T-helper 1 cell treated with Interleukin-12 subunit alpha and Interleukin-12 subunit beta and Interleukin-4 antibody, amounts not matched to agents 30 ng/mL and 1 ng/mL, for 36 hours (primary cell): ENCODE results near the gene THSD4. TPM values are rescaled to one million over a fixed set of nuclear protein-coding genes. Genes with fewer than 3 reads are reported as not detected.

ENCODE experiments used
- intact Hi-C: fragments of 100-400 bp; cut with micrococcal nuclease; formaldehyde crosslinking; loops from one replicate; pipeline ENCODE4 v1.15.1; 2024
- total RNA-seq: library from RNA; stranded (reverse); gene quantifications from 2 replicates; pipeline ENCODE4 v1.2.3, GENCODE V29; 2022

THSD4 gene
- total RNA-seq, 1 donor from 2014 or later: not detected

- intact Hi-C loops: loop anchor here (2.0 to 10.0 kb wide), 2 partner anchors 282 to 706 kb away; no protein-coding TSS in a partner anchor
Observed at GRCh38 chr15:71448688-71449114, 333.4 kb downstream of the THSD4 start.

- intact Hi-C loops: loop anchor here (2.0 to 10.0 kb wide), 2 partner anchors 281 to 705 kb away; no protein-coding TSS in a partner anchor
Observed at GRCh38 chr15:71449363-71449762, 334.1 kb downstream of the THSD4 start.

- intact Hi-C loops: loop anchor here (2.0 to 10.0 kb wide), 2 partner anchors 281 to 705 kb away; no protein-coding TSS in a partner anchor
Observed at GRCh38 chr15:71449956-71450355, 334.7 kb downstream of the THSD4 start.

- intact Hi-C loops: no loop called here
Observed at GRCh38 chr15:71451130-71451529, 335.9 kb downstream of the THSD4 start.

GRCh38 chr15:71452893-71453292 lies 337.6 kb downstream of the THSD4 start:
- intact Hi-C loops: no loop called here

GRCh38 chr15:71454462-71454996 lies 339.3 kb downstream of the THSD4 start:
- intact Hi-C loops: no loop called here

GRCh38 chr15:71455107-71455506 lies 339.8 kb downstream of the THSD4 start:
- intact Hi-C loops: no loop called here

- intact Hi-C loops: no loop called here
Observed at GRCh38 chr15:71455878-71456277, 340.6 kb downstream of the THSD4 start.

GRCh38 chr15:71456362-71456761 lies 341.1 kb downstream of the THSD4 start:
- intact Hi-C loops: no loop called here

GRCh38 chr15:71456811-71457210 lies 341.5 kb downstream of the THSD4 start:
- intact Hi-C loops: no loop called here

GRCh38 chr15:71458089-71458660 lies 342.9 kb downstream of the THSD4 start:
- intact Hi-C loops: no loop called here

GRCh38 chr15:71461748-71462147 lies 346.5 kb downstream of the THSD4 start:
- intact Hi-C loops: no loop called here

GRCh38 chr15:71462638-71463037 lies 347.4 kb downstream of the THSD4 start:
- intact Hi-C loops: no loop called here

GRCh38 chr15:71463156-71463665 lies 347.9 kb downstream of the THSD4 start:
- intact Hi-C loops: no loop called here

GRCh38 chr15:71465131-71465955 lies 350.1 kb downstream of the THSD4 start:
- intact Hi-C loops: no loop called here

GRCh38 chr15:71468715-71469114 lies 353.4 kb downstream of the THSD4 start:
- intact Hi-C loops: no loop called here

GRCh38 chr15:71469413-71469812 lies 354.1 kb downstream of the THSD4 start:
- intact Hi-C loops: no loop called here

GRCh38 chr15:71471347-71471746 lies 356.1 kb downstream of the THSD4 start:
- intact Hi-C loops: no loop called here

GRCh38 chr15:71472566-71472965 lies 357.3 kb downstream of the THSD4 start:
- intact Hi-C loops: no loop called here

- intact Hi-C loops: no loop called here
Observed at GRCh38 chr15:71473751-71474150, 358.5 kb downstream of the THSD4 start.

- intact Hi-C loops: no loop called here
Observed at GRCh38 chr15:71476823-71477222, 361.6 kb downstream of the THSD4 start.

- intact Hi-C loops: no loop called here
Observed at GRCh38 chr15:71480556-71480955, 365.3 kb downstream of the THSD4 start.
